Nucleus accumbens (tissue), 56 donors: ENCODE data around the gene PIK3R6.
A peak's percentile ranks its signal among the peaks of the same experiment; 100 is the strongest.

Experiments
- DNase-seq, 56 donors: peaks; one replicate each; lab custom pipeline; 2025; lab: John Stamatoyannopoulos, UW

Gene PIK3R6

DNA sequence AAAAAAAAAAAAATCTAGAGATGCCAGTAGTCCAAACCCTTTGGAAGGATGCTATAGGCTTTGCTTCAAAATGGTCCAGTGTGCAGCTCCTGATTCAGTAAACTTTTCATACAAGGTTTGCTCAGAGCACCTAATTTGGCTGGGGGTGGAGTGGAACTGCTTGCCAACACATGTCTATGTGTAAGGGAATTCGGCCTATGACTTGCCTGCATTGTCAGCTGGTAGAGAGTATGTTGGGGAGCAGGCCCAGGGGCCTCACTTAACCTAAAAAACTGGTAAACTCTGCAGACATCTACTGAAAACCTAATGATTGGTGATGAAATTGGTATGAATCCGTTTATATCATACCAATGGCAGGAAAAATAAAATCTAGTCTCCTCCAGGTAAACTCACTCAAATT lies 66.8 kb downstream of the PIK3R6 start:
- DNase-seq = no peak

DNA sequence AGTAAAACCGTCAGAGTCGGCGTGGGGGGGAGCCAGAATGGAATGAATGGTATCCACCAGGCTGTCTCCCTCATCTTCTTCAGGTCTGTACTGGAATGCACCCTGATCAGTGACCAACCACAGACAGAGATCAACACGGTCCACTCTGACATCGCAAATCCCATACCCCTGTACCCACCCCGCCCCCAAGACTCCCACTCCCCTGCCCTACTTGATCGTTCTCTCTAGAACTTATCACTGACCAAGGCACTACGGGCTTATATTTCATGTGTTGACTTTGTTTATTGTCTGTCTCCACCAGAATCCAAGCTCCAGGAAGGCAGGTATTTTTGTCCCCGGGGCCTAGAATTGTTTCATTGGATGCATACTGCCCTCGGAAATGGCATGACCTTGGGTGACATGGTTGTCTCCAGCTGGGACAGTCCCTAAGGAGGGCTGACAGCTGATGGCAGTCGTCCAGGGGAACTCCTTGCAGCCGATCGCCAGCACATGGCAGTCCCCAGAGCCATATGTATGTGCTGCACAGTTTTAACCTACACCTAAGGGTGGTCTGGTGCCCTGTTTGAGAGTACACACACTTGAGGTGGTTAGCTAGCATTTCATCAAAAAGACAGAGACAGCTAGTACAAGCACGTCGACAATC lies 67.8 kb downstream of the PIK3R6 start:
- no peak for DNase-seq

DNA sequence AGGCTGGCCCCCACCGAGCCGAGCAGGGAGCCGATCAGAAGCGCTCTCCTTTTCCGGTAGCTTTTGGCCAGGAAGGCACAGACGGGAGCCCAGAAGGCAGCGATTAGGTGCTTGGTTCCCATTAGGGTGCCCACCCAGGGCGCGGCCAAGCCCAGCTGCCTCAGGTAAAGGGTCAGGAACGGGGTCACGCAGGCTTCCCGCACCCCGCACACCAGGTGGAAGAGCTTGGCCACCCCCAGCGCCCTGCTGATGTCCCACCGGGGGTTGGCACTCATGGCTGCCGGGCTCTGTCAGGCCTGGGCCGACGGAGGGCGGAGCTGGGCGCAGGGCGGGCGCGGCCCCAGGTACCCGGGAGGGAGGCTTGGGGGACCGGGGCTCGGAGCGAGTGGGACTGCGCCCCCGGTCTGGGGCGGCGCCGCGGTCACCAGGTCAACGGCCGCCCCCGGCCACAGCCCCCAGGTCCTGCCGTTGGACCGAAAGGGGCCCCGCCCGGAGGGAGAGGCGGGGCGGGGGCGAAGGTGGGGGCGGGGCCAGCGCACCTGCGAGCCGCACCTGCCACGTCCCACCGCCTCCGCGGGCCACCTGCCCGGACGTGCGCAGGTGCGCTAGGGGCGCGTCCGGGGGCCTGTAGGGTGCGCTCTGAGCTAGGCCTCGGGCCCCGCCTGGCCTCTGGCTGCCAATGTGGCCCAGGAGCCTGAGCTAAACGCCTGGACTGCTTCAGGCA lies 68.5 kb downstream of the PIK3R6 start, which contains the start of gene MFSD6L:
TSS of gene MFSD6L (minus strand) at position 520 of the 724 bp plus-strand sequence. CDS start at position 275, 245 bp downstream.
- DNase-seq = no peak

DNA sequence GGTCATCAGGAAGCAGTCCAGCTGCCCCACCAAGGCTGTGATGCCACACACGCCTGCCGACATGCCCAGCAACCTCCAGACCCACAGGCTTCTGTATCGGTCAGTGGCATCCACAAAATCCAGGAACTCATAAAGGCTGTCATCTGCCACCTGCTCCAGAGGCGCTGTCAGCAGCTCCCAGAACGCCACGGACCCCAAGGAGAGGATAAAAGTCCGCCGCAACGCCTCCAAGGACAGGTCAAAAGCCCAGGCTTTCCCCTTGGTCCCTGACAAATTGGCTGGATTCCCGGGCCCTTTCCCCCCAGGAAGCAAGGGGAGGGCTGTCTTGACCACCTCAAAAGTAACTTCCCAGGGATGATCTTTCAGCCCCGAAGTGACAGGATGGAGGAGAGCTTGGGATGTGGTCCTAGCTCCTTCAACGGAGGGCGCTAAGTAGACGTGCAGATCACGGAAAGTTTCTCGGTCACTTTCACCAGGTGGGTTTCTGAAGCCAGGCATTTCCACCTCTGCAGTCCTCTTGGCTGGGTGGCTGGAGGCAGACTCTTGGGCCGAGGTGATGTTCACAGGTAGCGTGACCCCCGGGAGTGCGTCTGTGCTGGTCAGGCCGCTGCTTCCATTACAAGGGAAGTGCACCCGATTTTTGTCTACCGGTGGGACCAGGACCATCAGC lies 69.2 kb downstream of the PIK3R6 start:
- DNase-seq = no peak

DNA sequence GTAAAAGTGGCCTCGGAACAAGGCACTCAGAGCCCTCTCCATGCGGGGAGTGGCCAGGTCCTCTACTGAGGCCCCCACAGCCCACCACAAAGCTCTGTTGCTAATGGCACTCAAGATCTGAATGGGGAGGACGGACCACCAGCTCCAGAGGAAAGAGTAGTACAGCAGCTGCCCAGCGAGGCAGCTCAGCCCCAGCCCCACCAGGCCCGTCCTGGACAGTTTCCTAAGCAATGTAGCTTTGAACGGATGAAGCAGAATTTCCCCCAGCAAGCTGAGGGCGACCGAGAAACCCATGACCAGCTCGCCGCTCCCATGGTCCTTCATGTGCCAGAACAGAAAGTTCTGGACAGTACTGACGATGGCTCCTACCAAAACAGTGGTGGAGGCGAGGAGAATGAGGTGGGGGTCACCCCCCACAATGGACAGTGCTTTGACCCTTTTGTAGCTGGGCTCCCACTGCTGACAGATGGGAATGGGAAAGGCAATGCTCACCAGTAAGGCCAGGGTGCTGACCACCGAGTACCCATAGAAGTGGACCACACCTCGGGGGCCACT lies 69.8 kb downstream of the PIK3R6 start:
- DNase-seq = no peak

DNA sequence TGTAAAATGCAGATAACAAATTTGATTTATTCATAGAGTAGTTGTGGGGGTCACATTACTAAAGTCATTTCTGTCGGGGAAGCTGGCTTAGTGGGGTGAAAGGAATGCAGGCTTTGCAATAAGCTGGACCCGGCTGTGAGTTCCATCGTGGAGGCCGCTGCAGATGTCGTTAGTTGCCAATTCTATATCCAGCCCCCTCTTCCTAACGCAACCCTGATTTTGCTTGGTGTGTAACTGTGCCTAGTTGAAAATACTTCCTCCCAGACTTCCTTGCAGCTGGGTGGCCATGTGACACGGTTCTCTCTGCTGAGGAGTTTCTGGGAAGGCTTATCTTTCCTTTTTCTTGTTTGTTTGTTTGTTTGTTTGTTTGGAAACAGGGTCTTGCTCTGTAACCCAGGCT lies 72.8 kb downstream of the PIK3R6 start:
- peak in 1 of 56 donors; percentile 4 for DNase-seq

DNA sequence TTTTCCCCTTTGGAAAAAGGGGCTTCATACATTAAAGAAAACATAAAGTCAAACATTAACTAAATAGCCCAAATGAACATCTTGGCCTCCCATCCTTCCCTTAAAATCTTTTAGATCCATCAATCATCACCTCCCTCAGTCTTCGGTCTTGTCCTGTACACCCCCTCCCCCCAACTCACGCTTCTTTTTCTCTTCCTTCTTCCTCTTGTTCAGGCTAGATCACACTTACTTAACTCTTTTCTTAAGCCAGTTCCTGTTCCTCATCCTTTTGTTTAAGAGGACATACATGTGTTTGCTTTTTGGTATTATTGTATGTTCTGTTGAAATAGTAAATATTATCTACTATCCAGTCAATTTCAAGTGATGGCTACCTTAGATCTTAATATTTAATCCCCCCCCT lies 73.8 kb downstream of the PIK3R6 start:
- no peak for DNase-seq

DNA sequence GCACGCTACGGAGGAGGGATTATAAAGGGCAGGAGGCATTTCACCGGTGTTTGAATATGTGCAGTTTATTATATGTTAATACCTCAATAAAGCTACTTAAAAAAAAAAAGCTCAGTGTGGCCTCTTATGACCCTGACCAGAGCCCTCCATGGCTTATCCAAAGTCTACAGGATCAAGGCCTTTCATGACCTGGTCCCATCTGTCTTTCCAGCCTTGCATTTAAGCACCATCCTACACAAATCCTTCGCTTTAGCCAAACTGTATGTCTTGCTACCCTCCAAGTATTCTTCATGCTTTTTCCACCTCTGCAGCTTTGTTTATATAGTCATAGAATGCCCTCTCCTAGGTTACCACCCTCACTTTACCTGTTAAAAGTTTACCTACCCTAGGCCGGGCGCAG lies 74.8 kb downstream of the PIK3R6 start:
- no peak for DNase-seq

DNA sequence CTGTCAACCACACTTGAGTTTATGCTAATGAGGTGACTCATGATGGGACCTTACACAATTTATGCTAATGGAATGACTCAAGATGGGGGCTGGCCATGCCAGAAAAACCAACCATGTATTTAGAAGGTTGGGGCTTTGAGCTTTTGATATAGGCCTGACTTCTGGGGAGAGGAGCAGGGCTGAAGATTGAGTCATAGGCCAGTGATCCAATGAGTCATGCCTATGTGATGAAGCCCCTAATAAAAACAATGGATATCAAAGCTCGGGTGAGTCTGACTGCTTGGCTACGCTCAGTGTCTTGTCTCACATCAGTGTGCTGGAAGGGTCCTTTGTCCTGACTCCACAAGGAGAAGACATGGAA lies 75.6 kb downstream of the PIK3R6 start:
- no peak for DNase-seq

DNA sequence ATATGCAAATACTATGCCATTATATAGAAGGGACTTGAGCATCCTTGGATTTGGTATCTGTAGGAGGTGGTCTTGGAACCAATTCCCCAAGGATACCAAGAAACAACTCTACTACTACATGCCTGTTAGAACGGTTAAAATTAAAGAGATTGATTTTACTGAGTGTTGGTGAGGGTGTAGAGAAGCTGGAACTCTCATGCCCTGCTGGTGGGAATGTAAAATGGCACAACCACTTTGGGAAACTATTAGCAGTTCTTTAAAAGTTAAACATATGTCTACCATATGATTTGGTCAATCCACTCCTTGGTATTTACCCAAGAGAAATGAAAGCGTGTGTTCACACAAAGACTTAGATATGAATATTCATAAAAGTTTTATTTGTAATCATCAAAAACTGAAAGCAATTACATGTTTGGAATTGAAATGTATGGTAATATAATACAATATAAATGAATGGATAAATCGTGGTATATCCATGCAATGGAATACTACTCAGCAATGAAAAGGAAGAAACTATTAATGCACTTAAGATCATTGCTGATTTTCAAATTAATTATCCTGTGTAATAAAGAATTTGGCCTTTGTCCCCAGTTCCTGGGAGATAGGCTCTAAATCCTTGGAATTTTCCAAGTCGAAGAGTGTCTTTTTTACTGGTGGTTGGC lies 76.1 kb downstream of the PIK3R6 start:
- no peak for DNase-seq

DNA sequence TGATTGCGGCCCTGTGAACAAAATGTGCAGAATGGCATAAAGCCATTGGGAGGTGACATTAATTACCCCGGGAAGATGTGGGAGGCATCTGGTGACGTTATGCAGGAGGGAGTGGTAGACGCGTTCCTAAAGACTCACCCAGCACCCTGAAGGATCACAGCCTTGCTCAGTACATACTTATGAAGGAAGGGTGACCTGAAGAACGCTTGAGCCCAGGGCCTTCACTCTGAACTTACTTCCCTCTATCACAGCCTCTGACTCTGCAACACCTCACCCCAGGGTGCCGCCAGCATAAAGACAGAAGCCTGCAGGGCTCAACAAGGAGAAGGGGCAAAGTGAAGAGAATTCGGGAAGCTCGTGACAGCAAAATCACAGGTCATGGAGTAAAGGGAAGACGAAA lies 77.7 kb downstream of the PIK3R6 start:
- no peak for DNase-seq

DNA sequence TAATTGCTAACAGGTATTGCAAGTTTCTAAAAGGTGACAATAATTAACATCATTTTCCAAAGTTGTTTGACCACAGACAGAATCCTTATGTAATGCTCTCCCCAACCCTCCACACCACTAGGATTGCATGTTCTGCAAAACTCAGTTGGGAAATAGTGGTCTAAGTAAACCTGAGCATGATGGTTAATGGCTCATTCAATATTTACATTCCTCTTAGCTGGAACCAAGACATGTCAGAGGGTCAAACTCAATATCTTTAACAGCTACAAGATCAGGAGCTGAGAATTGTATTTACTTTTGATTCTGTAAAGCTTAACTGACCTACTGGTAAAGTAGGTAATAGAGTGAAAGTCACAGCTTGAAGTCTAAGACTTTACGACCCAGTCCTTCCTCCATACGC lies 78.5 kb downstream of the PIK3R6 start:
- DNase-seq = no peak

DNA sequence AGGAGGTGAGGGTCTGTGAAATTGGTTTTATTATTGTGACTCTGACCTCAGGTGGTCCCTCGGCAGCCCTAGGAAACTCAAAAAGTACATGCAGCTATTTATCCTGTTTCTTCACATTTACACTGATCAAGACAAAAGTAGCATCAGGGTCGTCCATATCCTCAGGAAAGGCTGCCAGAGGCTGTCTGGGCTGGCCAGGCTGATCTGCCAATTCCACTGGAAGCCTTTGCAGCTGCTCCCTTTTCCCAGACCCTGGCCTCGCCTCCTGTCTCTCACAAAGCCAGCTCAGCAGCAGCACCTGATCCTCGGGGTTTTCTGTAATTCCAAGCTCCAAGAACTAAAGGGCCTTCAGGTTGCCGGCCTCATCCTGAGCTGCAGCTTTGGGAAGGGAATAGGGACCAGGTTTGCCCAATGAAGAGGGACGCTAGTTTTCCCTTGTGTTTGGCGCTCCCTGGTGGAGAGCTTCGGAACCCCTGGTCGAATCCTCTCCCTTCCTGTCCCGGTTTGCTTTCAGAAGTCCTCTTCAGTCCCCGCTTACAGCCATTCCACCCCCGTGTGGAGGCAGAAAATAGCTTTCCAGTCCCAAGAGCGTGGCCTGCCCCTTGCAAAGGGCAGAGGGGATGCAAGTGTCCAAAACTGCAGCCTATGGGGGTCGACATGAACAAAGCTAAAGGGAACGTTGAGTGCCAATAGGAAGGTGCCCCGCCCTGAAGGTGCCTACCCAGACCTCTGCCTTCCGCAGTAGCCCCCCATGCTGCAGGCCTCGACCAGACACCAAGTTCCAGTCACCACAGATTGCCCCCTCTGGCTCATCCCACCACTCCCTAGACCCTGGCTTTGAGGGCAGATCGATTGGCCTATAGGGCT lies 81.7 kb downstream of the PIK3R6 start:
- DNase-seq = peak in 39 of 56 donors; percentile 6 to 71 (median 27)

DNA sequence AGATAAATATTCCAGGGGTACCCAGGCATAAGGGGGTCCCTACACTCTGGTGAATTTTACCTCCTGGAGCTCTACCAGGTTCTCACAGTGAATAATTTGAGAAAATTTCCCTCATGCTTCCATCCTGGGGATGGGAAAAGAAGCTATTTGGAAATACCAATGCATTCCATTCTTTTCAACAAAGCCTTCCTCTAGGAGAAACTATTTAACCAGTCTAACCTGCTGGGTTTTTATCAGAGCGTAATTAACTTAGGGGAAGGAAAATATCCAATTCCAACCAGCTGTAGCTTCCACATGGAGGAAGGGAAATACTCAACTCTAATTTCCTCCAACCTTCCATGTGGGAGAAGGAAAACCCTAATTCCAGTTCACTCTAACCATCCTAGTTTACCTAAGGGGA lies 85.3 kb downstream of the PIK3R6 start:
- DNase-seq = no peak

DNA sequence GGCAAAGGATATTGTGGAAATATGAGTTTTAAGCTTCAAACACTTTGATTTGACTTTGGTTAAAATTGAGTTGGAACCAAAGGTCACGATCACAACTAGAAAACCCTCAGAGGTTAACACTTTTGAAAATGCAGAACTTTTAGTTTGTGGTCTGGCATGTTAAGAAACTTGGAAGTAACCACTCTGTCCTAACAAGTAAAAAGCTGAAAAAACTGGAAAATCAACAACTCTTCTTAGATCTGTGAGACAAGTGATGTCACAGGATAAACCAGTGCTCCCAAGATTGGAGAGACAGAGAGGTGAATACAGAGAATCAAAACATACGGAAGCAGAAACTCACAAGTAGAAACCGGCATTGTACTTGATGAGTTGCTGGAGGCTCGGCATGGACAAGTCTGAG lies 85.7 kb downstream of the PIK3R6 start:
- no peak for DNase-seq

DNA sequence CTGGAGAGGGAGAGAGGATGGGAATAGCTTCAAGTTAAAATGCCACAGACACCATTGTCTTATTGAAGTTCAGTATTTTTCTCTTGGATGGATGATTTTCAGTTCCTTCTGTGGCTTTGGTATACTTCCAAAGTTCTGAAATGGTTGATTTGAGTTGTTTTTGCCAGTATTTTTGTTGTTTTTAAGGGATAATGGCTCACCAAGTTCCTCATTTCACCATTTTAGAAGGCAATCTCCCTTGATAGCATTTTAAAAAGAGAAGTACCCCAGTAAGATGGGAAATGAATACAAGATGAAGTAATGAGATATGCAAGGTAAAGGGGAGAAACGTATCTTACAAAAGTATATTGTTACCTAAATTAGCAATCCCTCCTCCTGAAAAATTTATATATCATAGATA lies 90.6 kb downstream of the PIK3R6 start:
- no peak for DNase-seq

DNA sequence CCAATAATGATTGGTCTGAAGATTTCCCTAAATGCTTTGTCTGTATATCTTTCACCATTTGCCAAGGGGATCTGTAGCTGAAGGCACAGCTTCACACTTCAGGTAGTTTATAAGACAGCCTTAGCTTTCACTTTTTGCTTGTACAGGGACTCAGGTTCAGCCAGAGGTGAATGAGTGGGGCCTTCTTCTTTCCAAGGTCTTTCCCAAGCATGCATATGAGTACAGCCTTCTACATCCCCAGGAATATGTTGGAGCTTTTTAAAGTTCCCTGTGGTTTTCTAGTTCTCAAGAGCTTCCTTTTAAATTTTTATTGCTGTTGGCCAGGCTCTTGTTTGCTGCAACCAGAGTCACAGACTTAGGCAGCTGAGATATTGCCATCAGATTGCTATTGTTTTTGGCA lies 91.2 kb downstream of the PIK3R6 start:
- DNase-seq = no peak

DNA sequence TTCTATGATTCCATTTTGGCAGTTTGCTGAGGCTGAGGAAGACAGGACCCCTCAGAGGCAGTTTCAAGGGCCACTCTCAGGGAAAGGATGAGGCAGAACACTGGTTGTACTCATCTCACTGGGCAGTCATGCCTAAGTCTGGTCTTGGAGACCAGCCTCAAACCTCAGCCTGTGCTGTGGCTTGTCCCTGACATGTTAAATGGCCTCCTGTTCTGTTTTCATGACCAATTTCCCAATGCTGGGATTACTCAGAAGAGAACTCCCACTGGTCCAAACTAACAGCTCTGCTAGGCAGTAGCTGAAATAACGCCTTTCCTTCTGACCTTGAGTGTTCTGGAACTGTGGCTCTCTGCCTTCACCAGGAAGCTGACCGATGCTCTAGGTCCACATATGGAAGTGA lies 100.7 kb downstream of the PIK3R6 start:
- no peak for DNase-seq

DNA sequence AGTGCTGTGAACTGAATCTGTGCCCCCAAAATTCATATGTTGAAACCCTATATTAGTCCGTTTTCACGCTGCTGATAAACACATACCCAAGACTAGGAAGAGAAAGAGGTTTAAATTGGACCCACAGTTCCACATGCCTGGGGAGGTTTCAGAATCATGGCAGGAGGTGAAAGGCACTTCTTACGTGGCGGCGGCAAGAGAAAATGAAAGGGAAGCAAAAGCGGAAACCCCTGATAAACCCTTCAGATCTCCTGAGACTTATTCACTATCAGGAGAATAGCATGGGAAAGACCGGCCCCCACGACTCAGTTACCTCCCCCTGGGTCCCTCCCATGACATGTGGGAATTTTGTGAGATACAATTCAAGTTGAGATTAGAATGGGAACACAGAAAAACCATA lies 105.5 kb downstream of the PIK3R6 start:
- no peak for DNase-seq

DNA sequence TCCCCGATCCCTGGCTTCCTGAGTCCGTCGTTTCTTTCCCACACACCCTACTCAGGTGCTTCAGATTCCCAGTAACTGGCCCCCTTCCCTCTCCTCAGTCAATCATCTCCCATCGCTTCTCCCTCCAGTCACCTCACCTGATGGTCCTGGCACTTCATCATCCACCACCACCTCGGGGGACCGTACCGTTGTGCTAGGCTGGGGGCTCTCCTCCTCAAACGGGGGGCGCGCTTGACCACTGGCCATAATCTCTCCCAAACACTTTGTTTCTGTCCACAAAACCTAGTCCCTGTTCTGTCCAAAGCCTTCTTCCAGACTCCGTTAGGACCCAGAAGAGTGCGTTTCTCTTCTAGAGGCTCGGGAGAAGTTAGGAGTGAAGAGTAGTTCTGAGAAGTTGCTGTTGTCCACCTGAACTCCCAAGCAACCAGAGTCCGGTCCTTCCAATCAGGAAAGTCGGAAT lies 109.3 kb downstream of the PIK3R6 start, which contains the start of gene SPDYE4:
TSS of gene SPDYE4 (minus strand) at position 410 of the 460 bp plus-strand sequence. CDS start at position 246, 164 bp downstream.
- no peak for DNase-seq
